ENCODE results near the gene EXOC4.

Gene EXOC4

DNA sequence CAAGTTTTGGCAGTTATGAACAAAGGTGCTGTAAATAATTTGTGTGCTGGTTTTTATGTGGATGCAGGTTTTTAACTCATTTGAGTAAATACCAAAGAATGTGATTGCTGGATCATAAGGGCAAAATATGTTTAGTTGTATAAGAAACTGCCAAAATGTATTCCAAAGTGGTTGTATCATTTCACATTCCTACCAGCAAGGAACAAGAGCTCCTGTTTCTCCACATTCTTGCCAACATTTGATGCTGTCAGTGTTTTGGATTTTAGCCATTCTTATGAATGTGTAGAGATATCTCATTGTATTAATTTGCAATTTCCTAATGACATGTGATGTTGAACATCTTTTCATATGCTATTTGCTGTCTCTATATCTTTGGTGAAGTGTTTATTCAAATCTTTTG, 666.9 kb downstream of the EXOC4 start:
- no peak overlapping the region for H3K27ac ChIP-seq
- no peak for TF ChIP-seq CTCF (conservative IDR thresholded peaks at IDR 0.05)

- no peak overlapping the region for H3K27ac ChIP-seq
- TF ChIP-seq CTCF (conservative IDR thresholded peaks at IDR 0.05) = no peak
These were observed 668.8 kb downstream of the EXOC4 start for GRCh38 chr7:133921635-133922182.

DNA sequence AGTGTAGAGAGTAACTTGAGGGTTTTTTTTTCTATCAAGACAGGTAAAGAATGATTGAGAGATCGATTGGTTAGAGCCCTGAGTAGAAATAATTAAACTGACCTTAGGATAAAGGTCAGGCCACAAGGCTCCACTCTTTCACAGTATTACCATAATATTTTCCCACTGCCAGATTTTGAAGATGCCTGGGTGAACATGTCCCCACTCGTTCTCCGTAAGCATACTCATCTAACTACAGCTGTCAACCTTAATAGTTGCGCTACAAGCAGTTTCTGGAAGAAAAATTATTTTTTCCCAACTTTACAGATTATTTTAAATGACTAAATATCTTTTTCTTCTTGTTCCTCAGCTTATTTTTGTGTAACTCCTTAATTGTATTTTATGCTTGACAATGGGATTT, 671.1 kb downstream of the EXOC4 start:
- no peak overlapping the region for H3K27ac ChIP-seq
- no peak for TF ChIP-seq CTCF (conservative IDR thresholded peaks at IDR 0.05)

- H3K27ac ChIP-seq = no peak overlapping the region
- TF ChIP-seq CTCF (conservative IDR thresholded peaks at IDR 0.05) = no peak
These were observed 678.2 kb downstream of the EXOC4 start for GRCh38 chr7:133931053-133931452.

DNA sequence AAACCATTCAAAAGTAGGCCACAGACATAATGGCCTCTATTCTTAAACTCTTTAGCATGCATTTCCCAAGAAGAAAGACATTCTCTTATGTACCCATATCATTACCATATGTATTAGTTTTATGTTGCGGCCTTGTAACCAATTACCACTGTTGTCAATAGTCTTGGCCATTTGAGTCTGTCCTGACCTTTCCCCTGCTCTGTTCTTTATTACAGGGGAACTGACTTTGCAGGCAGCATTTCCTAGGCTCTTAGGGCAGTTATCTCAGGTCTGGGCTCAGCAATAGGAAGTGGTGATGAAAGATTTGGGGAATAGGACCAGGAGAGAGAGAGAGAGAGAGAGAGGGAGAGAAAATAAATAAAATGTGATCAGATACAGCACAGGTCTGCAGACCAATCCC, 679.7 kb downstream of the EXOC4 start:
- no peak overlapping the region for H3K27ac ChIP-seq
- TF ChIP-seq CTCF (conservative IDR thresholded peaks at IDR 0.05) = no peak

- TF ChIP-seq CTCF (conservative IDR thresholded peaks at IDR 0.05) = no peak
- H3K27ac ChIP-seq = no peak overlapping the region
These were observed 681.5 kb downstream of the EXOC4 start for GRCh38 chr7:133934262-133934976.

- no peak overlapping the region for H3K27ac ChIP-seq
- TF ChIP-seq CTCF (conservative IDR thresholded peaks at IDR 0.05) = no peak
These were observed 682.1 kb downstream of the EXOC4 start for GRCh38 chr7:133934977-133935330.

Measured in VCaP (cell line).